CD4-positive, alpha-beta memory T cell (primary cell): Measurements from ENCODE around the gene SLC22A4. TPM values are rescaled to one million over a fixed set of nuclear protein-coding genes. Genes with fewer than 3 reads are reported as not detected.

Source experiments
- CTCF ChIA-PET: fragments of 350-600 bp; sonication (Branson Sonifier 250); formaldehyde crosslinking; loops from one replicate; lab custom pipeline; 2021; ENCODE audit warnings: inconsistent platforms; ENCODE audit not compliant: partially characterized antibody; lab: Charles Lee
- POLR2A ChIA-PET: fragments of 350-600 bp; sonication (Branson Sonifier 250); formaldehyde crosslinking; loops from one replicate; lab custom pipeline; 2021; ENCODE audit not compliant: partially characterized antibody; lab: Charles Lee
- DNase-seq, 5 donors: peaks; one replicate each; pipeline versions ENCODE4 v3.0.0 to v3.0.0-alpha.2; 2020 to 2022; ENCODE audit warnings: mixed read lengths in 1 of 5
- H3K27ac ChIP-seq: one replicate; pipeline ENCODE4 v1.7.0; 2013; ENCODE audit warnings: low read depth, low read length
- H3K27me3 ChIP-seq: 2 replicates; pipeline ENCODE4 v1.7.0; 2013; ENCODE audit warnings: mild to moderate bottlenecking, low read length, moderate library complexity; ENCODE audit not compliant: insufficient read depth
- H3K36me3 ChIP-seq: 2 replicates; pipeline ENCODE4 v1.7.0; 2013; ENCODE audit warnings: mild to moderate bottlenecking, low read length, moderate library complexity; ENCODE audit not compliant: insufficient read depth
- H3K4me1 ChIP-seq: 2 replicates; pipeline ENCODE4 v1.7.0; 2013; ENCODE audit warnings: mild to moderate bottlenecking, low read length, moderate library complexity; ENCODE audit not compliant: insufficient read depth
- H3K4me3 ChIP-seq, 2 donors: one replicate each; pipeline ENCODE4 v1.7.0; 2013; ENCODE audit warnings: low read length in 2 of 2, mild to moderate bottlenecking in 1 of 2
- H3K9me3 ChIP-seq, 2 donors: one replicate each; pipeline ENCODE4 v1.7.0; 2013; ENCODE audit warnings: low read length in 2 of 2, control low read depth in 1 of 2; ENCODE audit not compliant: control insufficient read depth in 1 of 2
- H3K27ac Mint-ChIP-seq, 7 donors: one replicate each; pipeline ENCODE4 v1.8.0; 2020 to 2021; ENCODE audit warnings: mixed read lengths in 7 of 7, mild to moderate bottlenecking in 6 of 7, inconsistent platforms in 3 of 7, moderate library complexity in 3 of 7
- H3K27me3 Mint-ChIP-seq, 2 donors: one replicate each; pipeline ENCODE4 v1.8.0; 2020 to 2021; ENCODE audit warnings: mixed read lengths in 2 of 2
- H3K36me3 Mint-ChIP-seq, 2 donors: one replicate each; pipeline ENCODE4 v1.8.0; 2020 to 2021; ENCODE audit warnings: mixed read lengths in 2 of 2, inconsistent platforms in 1 of 2, mild to moderate bottlenecking in 1 of 2
- H3K4me1 Mint-ChIP-seq, 4 donors: one replicate each; pipeline ENCODE4 v1.8.0; 2020 to 2021; ENCODE audit warnings: mixed read lengths in 4 of 4, mild to moderate bottlenecking in 1 of 4
- H3K4me3 Mint-ChIP-seq, 8 donors: one replicate each; pipeline ENCODE4 v1.8.0; 2020 to 2021; ENCODE audit warnings: mixed read lengths in 8 of 8, mild to moderate bottlenecking in 7 of 8, moderate library complexity in 6 of 8, inconsistent platforms in 3 of 8
- H3K9me3 Mint-ChIP-seq, 8 donors: one replicate each; pipeline ENCODE4 v1.8.0; 2020 to 2021; ENCODE audit warnings: mixed read lengths in 8 of 8, mild to moderate bottlenecking in 5 of 8, inconsistent platforms in 3 of 8, moderate library complexity in 1 of 8
- intact Hi-C: fragments of 100-400 bp; cut with micrococcal nuclease; formaldehyde crosslinking; loops from one replicate; pipeline ENCODE4 v1.15.1; 2023
- polyA plus RNA-seq, 2 donors: library from polyadenylated mRNA; unstranded; fragments of 300-500 nt; fragmentation: Illumina TruSeq; gene quantifications; one replicate each; pipeline ENCODE4 v1.2.3, GENCODE V29; 2021
- total RNA-seq, 2 experiments: library from RNA; stranded (reverse); gene quantifications; one replicate each; pipeline ENCODE4 v1.2.3, GENCODE V29; 2021

The SLC22A4 gene
- total and polyA plus RNA-seq, 4 experiments from 2014 or later, result 0.22 TPM; not detected in 3

GRCh38 chr5:132258102-132259068, 35.8 kb upstream of the SLC22A4 start:
- Mint-ChIP-seq H3K36me3 (no peaks in the 10 kb centered on the region), H3K27me3 (peaks cover 9 to 22% of the 10 kb centered on the region in 2 donors), H3K9me3 (no peaks in the 10 kb centered on the region), H3K4me3 (peak overlapping the region in 1 of 8 donors; percentile 2), H3K27ac (no peak overlapping the region), H3K4me1 (peaks cover 0 to 4% (median under 1%) of the 10 kb centered on the region in 4 donors)
- Histone ChIP-seq H3K36me3 (no peaks in the 10 kb centered on the region), H3K9me3 (no peaks in the 10 kb centered on the region), H3K27ac (no peak overlapping the region), H3K27me3 (peaks cover 4% of the 10 kb centered on the region), H3K4me1 (no peaks in the 10 kb centered on the region), H3K4me3 (no peak overlapping the region)
- no peak for DNase-seq
- intact Hi-C loops, result no loop called here
- ChIA-PET POLR2A (no interaction called here), CTCF (no interaction called here)

- CTCF ChIA-PET, result no interaction called here
- DNase-seq, result no peak
- POLR2A ChIA-PET, result no interaction called here
- Mint-ChIP-seq H3K36me3 (no peaks in the 10 kb centered on the region), H3K9me3 (no peaks in the 10 kb centered on the region), H3K4me3 (no peak overlapping the region), H3K27me3 (peaks cover 8 to 22% of the 10 kb centered on the region in 2 donors), H3K27ac (no peak overlapping the region), H3K4me1 (peaks cover 0 to 4% (median under 1%) of the 10 kb centered on the region in 4 donors)
- Histone ChIP-seq H3K4me1 (no peaks in the 10 kb centered on the region), H3K9me3 (no peaks in the 10 kb centered on the region), H3K27ac (no peak overlapping the region), H3K36me3 (no peaks in the 10 kb centered on the region), H3K27me3 (peaks cover 4% of the 10 kb centered on the region), H3K4me3 (no peak overlapping the region)
- intact Hi-C loops, result no loop called here
Observed at GRCh38 chr5:132259069-132259851, 34.9 kb upstream of the SLC22A4 start.

- Histone ChIP-seq H3K4me1 (no peaks in the 10 kb centered on the region), H3K27me3 (peaks cover 4% of the 10 kb centered on the region), H3K36me3 (no peaks in the 10 kb centered on the region), H3K9me3 (no peaks in the 10 kb centered on the region), H3K4me3 (no peak overlapping the region), H3K27ac (no peak overlapping the region)
- Mint-ChIP-seq H3K36me3 (no peaks in the 10 kb centered on the region), H3K4me3 (no peak overlapping the region), H3K27ac (no peak overlapping the region), H3K27me3 (peaks cover 8 to 17% of the 10 kb centered on the region in 2 donors), H3K4me1 (peaks cover 0 to 4% (median under 1%) of the 10 kb centered on the region in 4 donors), H3K9me3 (no peaks in the 10 kb centered on the region)
- DNase-seq, result no peak
- POLR2A ChIA-PET, result no interaction called here
- CTCF ChIA-PET, result interaction anchor here (0.6 kb wide), 1 partner anchor 90 kb away, joined by 3 read pairs; no protein-coding TSS in a partner anchor
- intact Hi-C loops, result no loop called here
Observed at GRCh38 chr5:132260051-132260450, 34.1 kb upstream of the SLC22A4 start.

GRCh38 chr5:132260714-132261551, 33.3 kb upstream of the SLC22A4 start:
- intact Hi-C loops, result no loop called here
- Mint-ChIP-seq H3K4me3 (no peak overlapping the region), H3K4me1 (peaks cover 0 to 4% (median under 1%) of the 10 kb centered on the region in 4 donors), H3K27ac (no peak overlapping the region), H3K36me3 (no peaks in the 10 kb centered on the region), H3K9me3 (no peaks in the 10 kb centered on the region), H3K27me3 (peaks cover 8 to 11% of the 10 kb centered on the region in 2 donors)
- Histone ChIP-seq H3K27ac (no peak overlapping the region), H3K4me1 (no peaks in the 10 kb centered on the region), H3K27me3 (peaks cover 4% of the 10 kb centered on the region), H3K9me3 (no peaks in the 10 kb centered on the region), H3K4me3 (no peak overlapping the region), H3K36me3 (no peaks in the 10 kb centered on the region)
- POLR2A ChIA-PET, result no interaction called here
- DNase-seq, result no peak
- CTCF ChIA-PET, result interaction anchor here (0.6 to 1.5 kb wide), 2 partner anchors 23 to 91 kb away, joined by 3 to 8 read pairs; no protein-coding TSS in a partner anchor

- intact Hi-C loops, result no loop called here
- no peak overlapping the region for H3K4me3 Mint-ChIP-seq
- H3K4me1 ChIP-seq, result no peaks in the 10 kb centered on the region
- no peak overlapping the region for H3K4me3 ChIP-seq
- no peak for DNase-seq
- H3K36me3 Mint-ChIP-seq, result no peaks in the 10 kb centered on the region
- no peaks in the 10 kb centered on the region for H3K9me3 ChIP-seq
- H3K27ac Mint-ChIP-seq, result peak overlapping the region in 2 of 7 donors; percentile 4 to 51
- no peaks in the 10 kb centered on the region for H3K27me3 ChIP-seq
- ChIA-PET POLR2A (no interaction called here), CTCF (interaction anchor here (1.5 kb wide), 1 partner anchor 24 kb away, joined by 8 read pairs; no protein-coding TSS in a partner anchor)
- H3K27me3 Mint-ChIP-seq, result peaks cover 0 to 1% of the 10 kb centered on the region in 2 donors
- no peaks in the 10 kb centered on the region for H3K36me3 ChIP-seq
- no peaks in the 10 kb centered on the region for H3K9me3 Mint-ChIP-seq
- H3K4me1 Mint-ChIP-seq, result no peaks in the 10 kb centered on the region
- no peak overlapping the region for H3K27ac ChIP-seq
Observed at GRCh38 chr5:132261881-132262845, 32.0 kb upstream of the SLC22A4 start.

GRCh38 chr5:132262882-132263547, 31.2 kb upstream of the SLC22A4 start:
- H3K27me3 Mint-ChIP-seq, result no peaks in the 10 kb centered on the region
- ChIA-PET POLR2A (no interaction called here), CTCF (interaction anchor here (0.7 to 1.0 kb wide), 2 partner anchors 10 to 25 kb away, joined by 3 to 4 read pairs; no protein-coding TSS in a partner anchor)
- Histone ChIP-seq H3K4me3 (no peak overlapping the region), H3K36me3 (no peaks in the 10 kb centered on the region), H3K27ac (no peak overlapping the region), H3K9me3 (no peaks in the 10 kb centered on the region), H3K27me3 (no peaks in the 10 kb centered on the region), H3K4me1 (no peaks in the 10 kb centered on the region)
- H3K27ac Mint-ChIP-seq, result no peak overlapping the region
- no peaks in the 10 kb centered on the region for H3K36me3 Mint-ChIP-seq
- intact Hi-C loops, result no loop called here
- no peak overlapping the region for H3K4me3 Mint-ChIP-seq
- DNase-seq, result no peak
- no peaks in the 10 kb centered on the region for H3K9me3 Mint-ChIP-seq
- no peaks in the 10 kb centered on the region for H3K4me1 Mint-ChIP-seq
